ENCODE results near the gene AKTIP. TPM values are rescaled to one million over a fixed set of nuclear protein-coding genes. Genes with fewer than 3 reads are reported as not detected.

The AKTIP gene
- total RNA-seq, 2 experiments from 2014 or later, result 51.2 to 53.3 TPM

DNA sequence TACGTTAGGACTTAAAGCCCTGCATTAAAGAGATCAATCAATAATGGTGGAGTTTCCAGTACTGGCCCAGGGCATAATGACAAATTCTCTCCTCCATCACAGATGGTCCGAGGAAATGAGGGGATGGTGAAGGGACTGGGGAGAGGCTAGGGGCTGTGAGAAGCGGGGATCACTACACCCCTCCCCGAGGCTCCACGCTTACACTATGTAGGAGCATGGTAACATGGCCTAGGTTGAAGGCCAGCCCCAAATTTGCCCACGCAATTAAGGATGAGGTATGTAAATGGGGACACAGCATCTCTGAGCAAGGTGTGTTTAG lies 8.0 kb upstream of the AKTIP start:
- Histone ChIP-seq H3K4me3 (ENCODE audit: low read length) (no peak overlapping the region), H3K36me3 (ENCODE audit: insufficient read depth, low read length) (no peaks in the 10 kb centered on the region), H3K27ac (ENCODE audit: low read depth in 1 of 2, low read length in 2 of 2) (no peak overlapping the region), H3K4me1 (ENCODE audit: insufficient read depth, low read length) (peaks cover 38% of the 10 kb centered on the region), H3K27me3 (ENCODE audit: control insufficient read depth in 1 of 2, insufficient read depth in 2 of 2, low read length in 2 of 2) (no peaks in the 10 kb centered on the region), H3K9me3 (ENCODE audit: control insufficient read depth in 1 of 2, insufficient read depth in 1 of 2, low read length in 2 of 2) (no peaks in the 10 kb centered on the region)
- no peak for DNase-seq
- no peak overlapping the region for H3K4me3 Mint-ChIP-seq
- TF ChIP-seq, protein P1, sequence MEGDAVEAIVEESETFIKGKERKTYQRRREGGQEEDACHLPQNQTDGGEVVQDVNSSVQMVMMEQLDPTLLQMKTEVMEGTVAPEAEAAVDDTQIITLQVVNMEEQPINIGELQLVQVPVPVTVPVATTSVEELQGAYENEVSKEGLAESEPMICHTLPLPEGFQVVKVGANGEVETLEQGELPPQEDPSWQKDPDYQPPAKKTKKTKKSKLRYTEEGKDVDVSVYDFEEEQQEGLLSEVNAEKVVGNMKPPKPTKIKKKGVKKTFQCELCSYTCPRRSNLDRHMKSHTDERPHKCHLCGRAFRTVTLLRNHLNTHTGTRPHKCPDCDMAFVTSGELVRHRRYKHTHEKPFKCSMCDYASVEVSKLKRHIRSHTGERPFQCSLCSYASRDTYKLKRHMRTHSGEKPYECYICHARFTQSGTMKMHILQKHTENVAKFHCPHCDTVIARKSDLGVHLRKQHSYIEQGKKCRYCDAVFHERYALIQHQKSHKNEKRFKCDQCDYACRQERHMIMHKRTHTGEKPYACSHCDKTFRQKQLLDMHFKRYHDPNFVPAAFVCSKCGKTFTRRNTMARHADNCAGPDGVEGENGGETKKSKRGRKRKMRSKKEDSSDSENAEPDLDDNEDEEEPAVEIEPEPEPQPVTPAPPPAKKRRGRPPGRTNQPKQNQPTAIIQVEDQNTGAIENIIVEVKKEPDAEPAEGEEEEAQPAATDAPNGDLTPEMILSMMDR (IDR thresholded peaks at IDR 0.05), result no peak
- intact Hi-C loops (cut with DNase I, micrococcal nuclease), result loop anchor here (2.0 to 10.0 kb wide), 6 partner anchors 76 to 1316 kb away; partner anchors contain the start of genes CHD9 (in 1 of the 2), FTO (in 1 of the 2), RBL2 (in 1 of the 2) and RPGRIP1L (in 1 of the 2)
- peaks cover 29% of the 10 kb centered on the region for H3K4me1 Mint-ChIP-seq (ENCODE audit: low read depth)
- ChIA-PET CTCF (no interaction called here), POLR2A (no interaction called here)
- no peaks in the 10 kb centered on the region for H3K27me3 Mint-ChIP-seq
- ATAC-seq (ENCODE audit: poor library complexity), result no peak
- H3K27ac Mint-ChIP-seq, result no peak overlapping the region
- no peaks in the 10 kb centered on the region for H3K36me3 Mint-ChIP-seq (ENCODE audit: low read depth)
- no peaks in the 10 kb centered on the region for H3K9me3 Mint-ChIP-seq

- intact Hi-C loops (cut with DNase I, micrococcal nuclease), result loop anchor here (1.0 to 10.0 kb wide), 8 partner anchors 76 to 1316 kb away; partner anchors contain the start of genes CHD9 (in 2 of the 2), FTO (in 1 of the 2), RBL2 (in 1 of the 2) and RPGRIP1L (in 1 of the 2)
- peak overlapping the region; percentile 11 for H3K27ac Mint-ChIP-seq
- peaks cover 34% of the 10 kb centered on the region for H3K4me1 ChIP-seq (ENCODE audit: insufficient read depth, low read length)
- no peak overlapping the region for H3K4me3 Mint-ChIP-seq
- CTCF ChIA-PET, result interaction anchor here (1.0 to 1.4 kb wide), 3 partner anchors 9 to 76 kb away, joined by 3 to 4 read pairs (median 3); no protein-coding TSS in a partner anchor
- H3K4me1 Mint-ChIP-seq (ENCODE audit: low read depth), result peaks cover 29% of the 10 kb centered on the region
- no peak overlapping the region for H3K4me3 ChIP-seq (ENCODE audit: low read length)
- DNase-seq (no peak), ATAC-seq (ENCODE audit: poor library complexity) (no peak)
- POLR2A ChIA-PET, result no interaction called here
- H3K36me3 Mint-ChIP-seq (ENCODE audit: low read depth), result no peaks in the 10 kb centered on the region
- no peaks in the 10 kb centered on the region for H3K9me3 ChIP-seq (ENCODE audit: control insufficient read depth in 1 of 2, insufficient read depth in 1 of 2, low read length in 2 of 2)
- no peaks in the 10 kb centered on the region for H3K36me3 ChIP-seq (ENCODE audit: insufficient read depth, low read length)
- no peaks in the 10 kb centered on the region for H3K9me3 Mint-ChIP-seq
- TF ChIP-seq, protein P1 (IDR thresholded peaks at IDR 0.05), result peak; percentile 45
- H3K27ac ChIP-seq (ENCODE audit: low read depth in 1 of 2, low read length in 2 of 2), result no peak overlapping the region
- H3K27me3 ChIP-seq (ENCODE audit: control insufficient read depth in 1 of 2, insufficient read depth in 2 of 2, low read length in 2 of 2), result no peaks in the 10 kb centered on the region
- no peaks in the 10 kb centered on the region for H3K27me3 Mint-ChIP-seq
These were observed 7.7 kb upstream of the AKTIP start for GRCh38 chr16:53510704-53511070.

DNA sequence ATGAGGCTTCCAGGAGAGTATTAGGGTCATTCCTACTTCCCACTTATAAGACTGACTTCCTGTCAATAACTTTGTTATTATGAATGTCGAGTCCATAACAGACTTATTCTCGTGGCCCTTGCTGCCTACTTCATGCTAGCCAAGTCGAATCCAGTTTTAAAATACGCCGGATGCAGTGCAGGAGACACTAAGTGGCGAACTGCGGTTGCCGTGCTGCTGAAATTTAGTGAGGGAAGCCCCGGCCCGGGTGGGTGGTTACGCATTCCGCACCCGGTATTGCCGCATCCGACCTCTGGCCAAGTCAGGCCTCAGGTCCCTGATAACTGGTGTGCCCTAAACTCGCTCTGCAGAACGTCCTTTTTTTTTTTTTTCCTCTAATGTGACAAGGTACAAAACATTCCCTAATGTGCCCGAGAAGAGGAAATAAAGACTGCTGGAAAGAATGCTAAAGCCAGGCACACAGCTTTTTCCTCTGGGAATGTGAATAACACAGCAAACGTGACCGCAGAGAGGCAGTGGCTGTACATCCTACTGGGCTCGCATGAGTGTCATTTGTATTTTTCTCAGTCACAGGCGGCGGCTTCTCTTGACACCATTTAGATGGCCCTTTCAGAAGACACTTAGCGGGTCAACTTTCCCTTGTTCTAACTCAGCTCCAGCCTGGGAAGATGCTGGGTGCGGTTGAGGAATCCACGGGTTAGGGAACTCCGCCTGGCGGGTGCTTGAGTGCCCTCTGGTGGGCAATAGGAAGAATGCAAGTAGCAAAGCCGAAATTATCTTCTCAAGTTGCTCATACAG lies 7.1 kb upstream of the AKTIP start:
- peak; percentile 71 for ATAC-seq (ENCODE audit: poor library complexity)
- H3K27ac ChIP-seq (ENCODE audit: low read depth in 1 of 2, low read length in 2 of 2), result no peak overlapping the region
- Mint-ChIP-seq H3K27me3 (no peaks in the 10 kb centered on the region), H3K9me3 (no peaks in the 10 kb centered on the region), H3K4me1 (ENCODE audit: low read depth) (peaks cover 35% of the 10 kb centered on the region), H3K27ac (peak overlapping the region; percentile 11), H3K4me3 (peak overlapping the region; percentile 72), H3K36me3 (ENCODE audit: low read depth) (no peaks in the 10 kb centered on the region)
- POLR2A ChIA-PET, result interaction anchor here (0.9 to 1.1 kb wide), 2 partner anchors 52 to 68 kb away, joined by 3 to 4 read pairs; no protein-coding TSS in a partner anchor
- peak overlapping the region; percentile 33 for H3K4me3 ChIP-seq (ENCODE audit: low read length)
- CTCF ChIA-PET, result interaction anchor here (0.8 to 1.4 kb wide), 4 partner anchors 9 to 242 kb away, joined by 3 to 4 read pairs (median 3); no protein-coding TSS in a partner anchor
- TF ChIP-seq, protein P1 (IDR thresholded peaks at IDR 0.05), result peak; percentile 97
- no peaks in the 10 kb centered on the region for H3K27me3 ChIP-seq (ENCODE audit: control insufficient read depth in 1 of 2, insufficient read depth in 2 of 2, low read length in 2 of 2)
- H3K36me3 ChIP-seq (ENCODE audit: insufficient read depth, low read length), result no peaks in the 10 kb centered on the region
- DNase-seq, result peak in 13 of 14 experiments; percentile 17 to 83 (median 36)
- no peaks in the 10 kb centered on the region for H3K9me3 ChIP-seq (ENCODE audit: control insufficient read depth in 1 of 2, insufficient read depth in 1 of 2, low read length in 2 of 2)
- H3K4me1 ChIP-seq (ENCODE audit: insufficient read depth, low read length), result peaks cover 28% of the 10 kb centered on the region
- intact Hi-C loops (cut with DNase I, micrococcal nuclease), result loop anchor here (1.0 to 10.0 kb wide), 9 partner anchors 75 to 1315 kb away; partner anchors contain the start of genes CHD9 (in 2 of the 2), FTO (in 2 of the 2), RPGRIP1L (in 2 of the 2) and RBL2 (in 1 of the 2)
